Brain microvascular endothelial cell (primary cell): ENCODE measurements around the gene LIAS.
"Not testable (repeated sequence)": the region's sequence is repeated elsewhere in the genome, so short reads cannot be mapped to it uniquely, and the experiment has no call there.

Source experiments
- DNase-seq: peaks from one replicate; pipeline ENCODE4 v3.0.0-alpha.2; 2020
- H3K27ac ChIP-seq: fragments of 250-450 bp; sonication (Bioruptor Pico); 2 replicates; pipeline ENCODE4 v1.5.1; 2020; ENCODE audit warnings: mild to moderate bottlenecking, moderate library complexity
- H3K27me3 ChIP-seq: fragments of 250-450 bp; sonication (Bioruptor Pico); replicated peaks from 2 replicates; pipeline ENCODE4 v1.5.1; 2020; ENCODE audit warnings: mild to moderate bottlenecking
- H3K36me3 ChIP-seq: fragments of 250-450 bp; sonication (Bioruptor Pico); replicated peaks from 2 replicates; pipeline ENCODE4 v1.5.1; 2020; ENCODE audit warnings: mild to moderate bottlenecking
- H3K4me3 ChIP-seq: 2 replicates; pipeline ENCODE4 v1.5.1; 2011; ENCODE audit warnings: low read depth, mild to moderate bottlenecking, control low read depth, low read length, moderate library complexity
- CTCF ChIP-seq: IDR thresholded peaks from 2 replicates; pipeline ENCODE4 v1.5.1; 2011; ENCODE audit warnings: low read depth, mild to moderate bottlenecking, moderate library complexity, low read length, control low read depth, inconsistent platforms; ENCODE audit errors: missing control alignments
- in situ Hi-C: cut with HindIII; loops from 2 replicates; pipeline ENCODE4 v1.10.0; 2017; ENCODE audit warnings: low sequenced_read_pairs, low pct_ligation_motif_present

LIAS gene

GRCh38 chr4:39497909-39498726, 39.3 kb downstream of the LIAS start:
- in situ Hi-C loops = no loop called here
- no peak for DNase-seq
- Histone ChIP-seq H3K27ac (no peak overlapping the region), H3K27me3 (no peaks in the 10 kb centered on the region), H3K4me3 (no peak overlapping the region), H3K36me3 (peaks cover 36% of the 10 kb centered on the region)
- TF ChIP-seq CTCF = no peak

GRCh38 chr4:39498727-39499020, 39.8 kb downstream of the LIAS start:
- no peak overlapping the region for H3K4me3 ChIP-seq
- no peak overlapping the region for H3K27ac ChIP-seq
- DNase-seq = no peak
- no peak for TF ChIP-seq CTCF
- H3K36me3 ChIP-seq = peaks cover 42% of the 10 kb centered on the region
- H3K27me3 ChIP-seq = no peaks in the 10 kb centered on the region
- in situ Hi-C loops = no loop called here

GRCh38 chr4:39502019-39502663, 43.3 kb downstream of the LIAS start:
- peak; percentile 65 for DNase-seq
- TF ChIP-seq CTCF = no peak
- H3K27me3 ChIP-seq = no peaks in the 10 kb centered on the region
- peaks cover 67% of the 10 kb centered on the region for H3K36me3 ChIP-seq
- H3K4me3 ChIP-seq = no peak overlapping the region
- H3K27ac ChIP-seq = peak overlapping the region; percentile 98
- in situ Hi-C loops = no loop called here

- H3K4me3 ChIP-seq, H3K27me3 ChIP-seq, in situ Hi-C loops: not testable (repeated sequence)
- peak overlapping the region; percentile 98 for H3K27ac ChIP-seq
- peaks cover 72% of the 10 kb centered on the region for H3K36me3 ChIP-seq
- peak; percentile 62 for DNase-seq
These were observed 43.8 kb downstream of the LIAS start for GRCh38 chr4:39502664-39503035.

- peaks cover 79% of the 10 kb centered on the region for H3K36me3 ChIP-seq
These were observed 45.7 kb downstream of the LIAS start for GRCh38 chr4:39504538-39504937.

More at GRCh38 chr4:39504538-39504937, 45.7 kb downstream of the LIAS start:
- Histone ChIP-seq H3K27me3 (no peaks in the 10 kb centered on the region), H3K27ac (peak overlapping the region; percentile 2), H3K4me3 (no peak overlapping the region)
- no peak for TF ChIP-seq CTCF
- no peak for DNase-seq
- in situ Hi-C loops = no loop called here
